GM19438 (cell line): ENCODE measurements around the gene KCNH4.
"Not testable (repeated sequence)": the region's sequence is repeated elsewhere in the genome, so short reads cannot be mapped to it uniquely, and the experiment has no call there.

ENCODE experiments used
- ATAC-seq: cut with Tn5 transposase; IDR thresholded peaks from one replicate; pipeline ENCODE4 v1.9.1; 2021; ENCODE audit warnings: low read depth; ENCODE audit not compliant: unreplicated experiment

The KCNH4 gene

DNA sequence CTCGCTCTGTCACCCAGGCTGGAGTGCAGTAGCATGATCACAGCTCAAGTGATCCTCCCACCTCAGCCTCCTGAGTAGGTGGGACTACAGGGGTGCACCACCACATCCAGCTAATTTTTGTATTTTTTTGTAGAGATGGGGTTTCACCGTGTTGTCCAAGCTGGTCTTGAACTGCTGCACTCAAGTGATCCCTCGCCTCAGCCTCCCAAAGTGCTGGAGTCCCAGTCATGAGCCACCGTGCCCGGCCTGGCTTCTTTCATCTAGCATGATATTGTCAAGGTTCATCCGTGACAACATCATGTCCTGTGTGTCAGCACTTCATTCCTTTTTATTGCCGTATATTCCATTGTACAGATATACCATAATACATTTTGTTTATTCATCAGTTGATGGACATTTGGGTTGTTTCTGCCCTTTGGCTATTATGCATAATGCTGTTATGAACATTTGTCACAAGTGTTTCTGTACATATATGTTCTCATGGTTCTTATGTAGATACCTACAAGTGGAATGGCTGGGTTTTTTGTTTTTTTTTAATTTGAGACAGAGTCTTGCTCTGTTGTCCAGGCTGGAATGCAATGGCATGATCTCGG lies 16.7 kb upstream of the KCNH4 start:
- no peak for ATAC-seq

DNA sequence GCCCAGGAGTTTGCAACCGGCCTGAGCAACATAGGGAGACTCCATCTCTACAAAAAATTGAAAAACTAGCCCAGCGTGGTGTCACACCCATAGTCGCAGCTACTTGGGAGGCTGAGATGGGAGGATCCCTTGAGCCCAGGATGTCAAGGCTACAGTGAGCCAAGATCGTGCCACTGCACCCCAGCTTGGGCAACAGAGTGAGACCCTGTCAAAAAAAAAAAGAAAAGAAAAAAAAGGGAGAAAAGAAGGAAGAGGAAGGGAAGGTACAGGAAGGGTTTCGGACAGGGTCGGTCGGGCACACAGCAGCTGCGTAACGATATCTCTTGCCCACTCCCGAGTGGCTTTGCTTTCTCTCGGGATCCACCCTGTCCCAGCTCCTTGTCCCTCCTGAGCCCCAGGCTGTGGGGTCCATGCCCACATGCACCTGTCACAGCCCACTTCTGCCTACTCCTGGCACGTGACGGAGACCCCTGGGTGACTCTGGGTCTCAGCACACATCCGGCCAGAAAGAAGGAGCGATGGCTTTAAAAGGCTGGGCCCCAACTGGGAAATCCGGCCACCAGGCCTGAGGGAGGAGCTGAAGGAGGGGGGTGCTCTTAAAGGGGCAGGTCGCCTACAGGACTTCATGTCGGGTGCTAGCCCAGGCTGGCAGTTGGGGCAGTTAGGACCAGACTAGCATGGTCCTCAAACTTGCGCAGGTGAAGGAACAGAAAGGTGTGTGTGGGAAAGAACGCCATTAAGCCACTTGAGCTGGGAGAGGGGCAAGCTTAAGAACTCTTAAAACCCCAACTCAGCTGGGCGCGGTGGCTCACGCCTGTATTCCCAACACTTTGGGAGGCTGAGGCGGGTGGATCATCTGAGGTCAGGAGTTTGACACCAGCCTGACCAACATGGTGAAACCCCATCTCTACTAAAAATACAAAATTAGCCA lies 13.3 kb upstream of the KCNH4 start, which contains the start of gene GHDC:
Gene GHDC (minus strand): TSS at position 526 of the 931 bp plus-strand sequence. CDS start 913 bp downstream, outside the sequence.
- peak; percentile 79 for ATAC-seq

DNA sequence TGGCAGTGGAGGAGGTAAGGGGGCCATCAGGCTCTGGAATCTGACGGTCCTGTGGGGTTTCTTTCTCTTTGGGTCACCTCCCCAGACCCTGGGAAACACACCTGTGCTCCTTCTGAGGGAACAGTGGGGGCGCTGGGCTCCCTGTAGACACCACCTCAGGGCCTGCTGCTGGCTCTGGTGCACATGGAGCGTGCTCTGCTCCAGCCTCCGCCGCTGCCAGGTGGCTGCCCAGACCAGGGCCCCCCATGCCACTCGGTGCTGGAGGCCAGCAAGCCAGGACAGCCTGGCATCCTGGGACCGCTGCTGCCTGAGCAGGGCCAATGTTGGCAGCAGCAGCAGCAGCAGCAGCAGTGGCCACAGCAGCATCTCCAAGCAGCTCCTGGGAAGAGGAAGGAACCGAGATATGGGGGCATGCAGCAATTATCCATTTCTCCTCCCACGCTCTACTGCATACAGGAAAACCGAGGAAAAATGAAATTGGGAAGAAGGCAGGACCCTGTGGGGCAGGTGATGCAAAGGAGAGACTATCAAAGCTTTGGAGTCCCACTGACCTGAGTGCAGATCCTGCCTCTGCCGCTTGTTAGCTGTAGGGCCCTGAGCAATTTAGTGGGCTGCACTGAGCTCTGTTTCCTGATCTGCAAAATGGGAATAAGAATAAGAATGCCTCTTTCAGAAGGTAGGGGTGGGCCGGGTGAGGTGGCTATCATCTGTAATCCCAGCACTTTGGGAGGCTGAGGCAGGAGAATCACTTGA lies 12.4 kb upstream of the KCNH4 start:
- ATAC-seq: no peak

DNA sequence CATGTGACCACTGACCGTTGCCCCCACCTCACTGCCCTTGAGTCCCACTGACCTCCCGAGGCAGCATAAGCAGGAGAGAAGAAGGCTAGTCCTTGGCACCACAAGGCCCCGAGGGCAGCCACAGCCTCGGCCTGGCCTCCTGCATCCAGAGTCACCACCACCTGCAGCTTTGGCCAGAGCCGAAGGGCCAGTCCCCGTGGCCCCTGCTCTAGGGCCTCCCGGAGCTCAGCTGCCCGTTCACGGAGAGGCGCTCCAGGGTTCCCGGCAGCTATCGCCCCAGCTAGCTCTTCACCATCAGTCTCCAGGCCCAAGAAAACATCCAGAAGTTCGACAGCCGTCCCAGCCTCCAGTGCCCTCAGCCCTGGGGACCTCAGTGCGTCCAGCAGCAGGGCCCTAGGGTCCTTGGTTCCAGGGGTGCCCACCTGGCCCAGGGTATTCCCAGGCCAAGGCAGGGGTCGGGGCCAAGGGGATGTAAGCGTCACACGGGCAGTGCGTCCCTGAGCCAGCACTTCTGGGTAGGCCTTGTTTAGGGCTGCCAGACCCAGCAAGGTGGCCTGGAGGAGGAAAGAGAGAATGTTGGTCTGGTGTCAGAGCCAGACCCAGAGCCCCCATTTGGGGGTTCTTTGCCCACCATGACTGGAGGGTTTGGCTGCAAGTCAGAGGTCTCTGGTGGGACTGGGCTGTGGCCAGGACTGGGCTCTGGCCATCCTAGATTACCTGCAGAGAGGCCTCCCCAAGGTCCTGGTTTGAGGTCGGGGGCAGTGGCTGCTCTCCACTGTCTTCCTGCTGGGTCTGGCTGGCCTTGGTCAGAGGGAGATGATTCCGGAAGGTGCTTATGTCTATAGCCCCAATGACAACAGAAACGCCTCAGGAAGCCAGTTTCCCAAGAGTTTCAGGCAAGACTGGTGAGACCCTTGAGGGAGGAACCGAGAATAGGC lies 11.5 kb upstream of the KCNH4 start:
- no peak for ATAC-seq

DNA sequence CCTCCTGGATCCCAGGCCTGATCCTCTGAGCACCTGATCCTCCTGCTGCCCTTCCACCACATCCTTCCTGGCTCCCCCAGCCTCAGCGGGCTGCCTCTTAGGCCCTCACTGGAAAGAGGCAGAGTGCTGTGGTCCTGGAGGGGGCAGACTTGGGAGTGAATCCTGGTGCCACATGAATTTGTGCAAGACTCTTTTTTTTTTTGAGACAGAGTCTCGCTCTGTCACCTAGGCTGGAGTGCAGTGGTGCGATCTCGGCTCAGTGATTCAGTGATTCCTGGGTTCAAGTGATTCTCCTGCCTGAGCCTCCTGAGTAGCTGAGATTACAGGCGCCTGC lies 10.3 kb upstream of the KCNH4 start:
- ATAC-seq: no peak

DNA sequence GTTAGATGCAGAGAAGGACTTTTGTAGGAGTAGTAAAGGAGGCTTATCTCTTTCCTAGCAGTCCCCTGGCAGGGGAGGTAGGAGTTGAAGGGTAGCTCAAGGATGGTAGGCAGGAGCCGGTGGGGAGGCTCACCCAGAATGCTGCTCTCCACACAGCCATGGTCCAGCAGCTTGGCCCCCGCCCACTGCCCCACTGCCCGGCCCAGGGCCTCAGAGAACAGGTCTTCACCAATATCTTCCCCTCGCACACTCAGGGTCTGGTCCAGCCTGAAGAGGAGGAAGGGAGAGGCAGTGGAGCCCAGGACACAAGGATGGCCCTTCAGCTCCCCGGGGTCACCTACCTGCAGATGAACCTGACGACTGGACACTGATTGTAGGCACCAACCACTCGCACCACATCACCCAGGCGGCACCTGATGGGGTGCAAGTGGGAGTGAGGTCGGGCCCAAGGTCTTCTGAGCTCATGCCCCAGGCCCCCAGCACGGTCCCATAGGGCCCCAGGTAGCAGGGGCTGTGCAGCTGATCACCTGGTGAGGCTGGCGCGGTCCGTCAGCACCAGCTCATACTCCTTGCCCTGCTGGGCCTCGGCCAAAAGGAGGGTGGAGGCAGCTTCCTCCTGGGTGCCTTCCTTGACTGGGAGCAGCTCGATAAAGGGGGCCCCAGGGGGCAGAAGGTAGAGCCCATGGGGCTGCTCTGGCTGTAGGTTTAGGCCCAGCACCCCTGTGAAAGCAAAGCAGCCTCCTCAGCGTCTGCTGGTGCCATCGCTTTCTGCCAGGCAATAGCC lies 9.7 kb upstream of the KCNH4 start:
- ATAC-seq: no peak

DNA sequence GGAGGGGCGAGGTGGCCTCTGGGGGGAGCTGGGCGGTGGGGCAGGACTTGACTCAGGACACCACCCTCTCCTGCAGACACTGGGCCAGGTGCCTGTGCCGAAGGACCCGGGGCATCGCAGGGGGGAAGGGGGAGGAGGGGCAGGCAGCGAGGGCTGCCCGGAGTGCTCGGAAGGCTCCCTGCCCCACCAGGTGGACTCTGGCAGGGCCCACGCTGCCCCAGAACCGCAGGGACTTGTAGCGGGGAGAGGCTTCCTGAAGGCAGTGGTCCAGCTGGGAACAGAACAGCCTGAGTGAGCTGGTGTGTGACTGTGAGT lies 8.7 kb upstream of the KCNH4 start:
- ATAC-seq: no peak

DNA sequence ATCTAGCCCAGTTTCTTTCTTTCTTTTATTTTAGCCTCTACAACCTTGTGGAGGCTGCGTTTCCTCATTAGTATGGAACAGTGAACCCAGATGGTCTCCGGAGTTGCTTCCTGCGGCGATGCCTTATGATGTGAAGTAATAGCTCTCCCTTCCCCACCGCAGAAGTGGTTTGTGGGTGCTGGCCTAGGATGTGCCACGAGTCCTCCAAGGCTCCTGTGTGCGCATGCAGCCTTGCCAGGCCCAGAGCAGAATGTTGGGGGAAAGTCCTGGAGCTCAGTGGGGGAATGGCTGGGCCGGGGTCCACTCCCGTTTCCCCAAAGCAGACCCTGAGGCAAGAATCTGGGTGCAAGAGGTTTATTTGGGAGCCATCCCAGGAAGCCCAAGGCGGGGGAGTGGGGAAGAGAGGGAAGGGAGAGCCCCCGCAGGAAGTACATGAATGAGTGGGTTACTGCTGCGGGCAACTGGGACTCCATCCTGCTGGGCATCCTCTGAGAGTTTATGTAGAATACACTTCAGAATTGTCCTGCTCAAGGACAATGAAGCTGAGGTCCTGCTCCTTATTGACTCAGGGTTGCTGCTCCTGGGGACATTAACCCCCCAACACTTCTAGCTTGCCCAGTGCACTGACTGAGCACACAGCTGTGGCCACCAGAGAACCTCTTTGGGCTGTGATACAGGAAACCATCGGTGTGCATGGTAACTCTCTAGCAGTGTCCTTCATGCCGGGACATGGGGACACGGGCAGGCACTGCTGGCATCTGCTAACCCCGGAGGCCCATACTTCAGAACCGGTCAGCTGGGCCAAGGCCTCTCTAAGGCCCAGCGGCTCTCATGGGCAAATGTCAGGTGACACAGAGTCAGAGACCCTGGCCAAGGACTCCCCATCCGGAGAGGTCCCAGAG lies 8.1 kb upstream of the KCNH4 start:
- ATAC-seq: no peak

DNA sequence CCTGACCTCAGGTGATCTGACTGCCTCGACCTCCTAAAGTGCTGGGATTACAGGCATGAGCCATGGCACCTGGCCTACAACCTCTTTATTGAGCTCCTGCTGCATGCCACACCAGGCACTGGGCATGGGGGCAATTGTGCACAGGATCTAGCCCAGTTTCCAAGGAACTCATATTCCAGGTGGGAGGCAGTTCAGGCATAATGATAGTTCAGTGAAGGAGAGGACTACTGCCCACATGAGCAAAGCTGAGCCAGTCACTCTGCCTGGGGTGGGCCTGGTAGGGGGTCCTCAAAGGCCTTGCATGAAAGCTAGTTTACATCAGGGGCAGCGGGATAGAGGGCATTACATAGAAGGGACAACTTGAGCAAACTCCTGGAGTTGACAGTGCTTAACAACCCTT lies 6.9 kb upstream of the KCNH4 start:
- ATAC-seq: no peak

DNA sequence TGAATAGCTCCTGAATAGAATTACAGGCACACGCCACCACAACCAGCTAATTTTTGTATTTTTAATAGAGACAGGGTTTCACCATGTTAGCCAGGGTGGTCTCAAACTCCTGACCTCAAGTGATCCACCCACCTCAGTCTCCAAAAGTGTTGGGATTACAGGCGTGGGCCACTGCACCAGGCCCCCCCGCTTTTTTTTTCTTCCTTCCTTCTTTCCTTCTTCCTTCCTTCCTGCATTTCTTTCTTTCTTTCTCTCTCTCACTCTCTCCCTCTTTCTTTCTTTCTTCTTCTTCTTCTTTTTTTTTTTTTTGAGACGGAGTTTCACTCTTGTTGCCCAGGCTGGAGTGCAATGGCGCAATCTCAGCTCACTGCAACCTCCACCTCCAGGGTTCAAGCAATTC lies 5.2 kb upstream of the KCNH4 start:
- not testable (repeated sequence) for ATAC-seq

DNA sequence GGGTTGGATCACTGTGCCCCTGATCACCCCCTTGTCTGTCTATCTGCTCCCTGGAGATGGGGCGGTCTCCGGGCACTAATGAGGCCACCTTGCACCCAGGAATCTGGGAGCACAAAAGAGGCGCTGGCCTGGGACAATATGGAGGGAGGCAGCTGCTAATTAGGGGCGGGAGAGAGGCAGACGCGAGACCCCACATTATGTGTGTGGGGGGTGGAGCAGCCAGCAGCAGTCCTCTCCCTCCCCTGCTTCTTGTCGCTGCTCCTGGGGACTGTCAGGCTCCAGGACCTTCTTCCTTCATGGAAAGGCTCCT lies 4.6 kb upstream of the KCNH4 start:
- no peak for ATAC-seq

DNA sequence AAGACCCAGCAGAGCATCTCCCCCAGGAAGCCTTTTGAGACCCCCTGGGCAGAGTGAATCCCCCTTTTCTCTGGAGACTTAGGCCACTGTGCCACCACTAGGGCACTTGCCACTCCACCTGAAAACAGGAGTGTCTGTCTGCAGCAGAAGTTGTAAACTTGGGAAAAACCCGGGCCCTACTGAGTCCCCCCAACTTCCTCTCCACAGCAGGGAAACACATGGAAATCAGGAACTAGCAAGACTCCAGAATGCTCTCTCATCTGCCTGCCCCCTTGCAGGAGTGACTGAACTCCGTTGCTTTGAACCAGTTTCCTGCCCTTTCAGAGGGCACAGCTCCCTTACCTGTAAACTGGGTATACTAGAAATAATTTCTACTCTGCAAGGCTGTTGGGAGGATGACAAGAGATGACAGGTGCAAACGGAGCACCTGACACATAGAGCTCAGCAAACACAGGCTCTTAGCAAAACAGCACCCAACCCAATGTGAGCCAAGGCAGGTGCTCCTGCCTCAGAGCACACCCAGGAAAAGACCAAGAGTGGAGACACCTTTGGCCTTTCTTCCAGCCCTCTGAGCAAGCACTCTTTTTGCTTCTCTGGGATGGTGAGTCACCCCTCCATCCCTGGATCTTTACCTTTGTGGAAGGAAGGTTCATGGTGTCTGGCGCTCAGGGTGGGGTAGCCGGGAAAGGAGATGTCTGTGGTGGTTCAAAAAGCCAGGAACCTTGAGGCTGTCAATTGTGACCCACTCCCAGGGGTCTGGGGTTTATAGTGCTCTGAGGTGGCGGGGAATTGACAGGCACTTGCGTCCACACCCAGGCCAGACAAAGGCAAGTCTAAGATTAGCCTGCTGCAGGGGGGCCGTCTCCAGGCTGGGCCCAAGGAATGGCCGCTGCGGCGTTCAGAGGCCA lies 4.0 kb upstream of the KCNH4 start, which contains the start of gene HCRT:
Gene HCRT (minus strand): TSS at position 740 of the 908 bp plus-strand sequence. CDS start 87 bp downstream, at position 653.
- ATAC-seq: no peak

DNA sequence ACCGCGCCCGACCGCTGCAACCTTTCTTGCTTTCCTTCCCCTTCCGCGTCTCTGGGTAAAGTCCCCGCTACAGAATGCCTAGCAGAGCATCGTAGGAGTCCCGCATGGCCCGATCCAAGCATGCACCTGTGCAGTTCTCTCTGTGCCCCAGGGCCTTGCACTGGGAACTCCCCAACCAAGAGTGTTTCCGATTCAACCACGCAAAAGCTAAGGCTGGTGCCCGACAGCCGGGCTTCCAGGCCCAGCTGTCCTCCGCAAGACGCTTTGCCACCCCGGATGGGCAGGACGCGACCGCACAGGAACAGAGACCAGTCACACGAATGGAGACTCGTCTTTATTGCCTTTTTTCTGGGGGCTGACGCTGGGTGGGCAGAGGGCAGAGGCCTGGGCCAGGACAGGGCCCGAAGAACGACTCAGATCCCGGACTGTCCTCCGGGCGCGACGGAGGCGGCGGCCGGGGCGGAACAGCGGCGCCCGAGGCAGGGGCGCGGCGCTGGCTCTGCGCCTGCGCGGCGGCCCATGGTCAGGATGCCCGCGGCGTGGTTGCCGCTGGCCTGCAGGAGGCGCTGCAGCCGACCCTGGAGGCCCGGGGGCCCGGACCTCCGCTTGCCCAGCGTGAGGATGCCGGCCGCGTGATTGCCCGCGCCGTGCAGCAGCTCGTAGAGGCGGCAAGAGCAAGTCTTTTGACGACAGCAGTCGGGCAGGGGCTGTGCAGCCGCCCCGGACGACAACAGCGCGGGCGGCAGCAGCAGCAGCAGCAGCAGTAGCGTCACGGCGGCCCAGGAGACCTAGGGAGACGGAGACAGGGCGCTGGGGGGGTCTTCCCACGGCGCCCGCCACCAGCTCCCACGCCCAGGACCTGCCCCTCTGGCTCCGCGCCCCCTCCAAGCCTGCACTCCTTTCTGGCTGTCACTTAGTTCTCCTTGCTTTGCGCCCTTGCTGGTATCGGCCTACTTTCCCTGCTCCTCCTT lies 3.1 kb upstream of the KCNH4 start:
- peak; percentile 55 for ATAC-seq

DNA sequence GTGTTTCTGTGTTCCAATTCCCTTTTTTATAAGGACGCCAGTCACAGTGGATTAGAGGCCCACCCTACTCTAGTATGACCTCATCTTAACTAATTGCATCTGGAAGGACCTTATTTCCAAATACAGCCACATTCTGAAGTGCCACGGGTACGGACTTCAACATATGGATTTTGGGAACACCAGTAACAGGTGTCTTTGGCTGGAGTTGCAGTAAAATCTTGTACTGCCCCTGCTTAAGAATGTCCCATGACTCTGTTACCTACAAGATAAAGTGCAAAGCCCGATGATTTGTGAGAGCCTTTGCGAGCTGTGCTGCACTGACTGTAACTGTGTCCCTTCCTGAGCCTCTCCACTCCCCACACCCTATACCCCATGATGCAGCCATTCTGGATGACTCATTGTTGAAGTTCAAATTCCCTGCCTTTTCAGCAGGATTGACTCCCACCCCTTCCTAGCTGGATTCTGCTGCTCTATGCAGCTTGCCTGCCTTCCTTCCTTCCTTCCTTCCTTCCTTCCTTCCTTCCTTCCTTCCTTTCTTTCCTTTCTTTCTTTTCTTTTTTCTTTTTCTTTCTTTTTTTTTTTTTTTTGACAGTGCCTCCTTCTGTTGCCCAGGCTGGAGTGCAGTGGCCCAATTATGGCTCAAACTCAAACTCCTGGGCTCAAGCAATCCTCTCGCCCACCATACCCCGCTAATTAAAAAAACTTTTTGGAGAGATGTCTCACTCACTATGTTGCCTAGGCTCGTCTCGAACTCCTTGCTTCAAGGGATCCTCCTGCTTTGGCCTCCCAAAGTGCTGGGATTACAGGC lies 2.2 kb upstream of the KCNH4 start:
- ATAC-seq: no peak

DNA sequence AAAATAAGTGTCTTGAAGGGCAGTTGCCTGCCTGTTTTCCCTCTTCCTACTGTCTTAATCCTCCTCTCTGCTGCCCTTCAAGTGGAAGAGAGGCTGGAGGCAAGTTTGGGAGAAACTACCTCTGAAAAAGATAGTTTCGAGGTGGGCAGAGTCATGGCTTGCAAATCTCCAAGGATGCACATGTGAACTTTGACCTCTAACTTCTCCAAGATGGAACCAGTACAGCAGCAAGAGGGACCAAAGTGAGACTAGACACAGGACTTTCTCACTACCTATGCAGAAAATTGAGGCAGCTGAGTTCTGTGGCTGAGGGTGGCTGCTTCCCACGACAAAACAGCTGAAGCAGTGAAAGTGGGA lies 887 bp upstream of the KCNH4 start:
- no peak for ATAC-seq

DNA sequence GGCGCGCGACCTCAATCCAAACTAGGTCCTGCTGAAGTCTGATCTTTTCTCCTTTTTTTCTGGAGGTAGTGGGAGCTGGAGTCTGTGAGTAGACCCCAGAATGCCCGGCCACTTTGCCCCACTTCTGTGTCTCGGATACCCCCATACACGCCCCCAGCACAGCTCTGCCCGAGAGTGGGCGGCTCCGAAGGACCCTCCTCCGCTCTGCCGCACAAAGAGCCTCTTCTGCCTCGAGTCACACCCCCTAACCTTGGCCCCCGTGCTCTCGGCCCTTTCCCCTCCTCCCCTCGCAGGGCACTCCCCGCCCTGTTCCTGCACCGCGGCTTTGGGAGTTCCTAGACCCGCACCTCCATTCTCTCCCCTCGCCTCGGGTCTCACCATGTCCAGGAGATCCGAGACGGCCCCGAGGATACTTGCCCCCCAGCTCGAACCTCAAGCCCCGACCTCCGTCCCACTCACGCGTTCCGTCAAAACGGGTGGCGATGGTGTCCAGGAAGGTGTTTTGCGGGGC lies 476 bp downstream of the KCNH4 start:
- ATAC-seq: no peak
